Right cardiac atrium (tissue), 5 donors: ENCODE results near the gene AIG1. TPM values are rescaled to one million over a fixed set of nuclear protein-coding genes. Genes with fewer than 3 reads are reported as not detected.
"Not testable (repeated sequence)": the region's sequence is repeated elsewhere in the genome, so short reads cannot be mapped to it uniquely, and the experiment has no call there.

ENCODE experiments used
- ATAC-seq, 2 donors: fragments of 200-7000 bp; cut with Tn5 transposase; one replicate each; pipeline versions ENCODE4 v1.8.0 to v1.9.1; 2020; ENCODE audit warnings: moderate library complexity in 2 of 2, mild to moderate bottlenecking in 1 of 2
- DNase-seq, 3 donors: peaks; one replicate each; pipeline ENCODE4 v3.0.0-alpha.2; 2020
- H3K27ac ChIP-seq: one replicate; pipeline ENCODE4 v1.5.1; 2013; ENCODE audit warnings: mild to moderate bottlenecking, low read length, control low read depth, moderate library complexity
- H3K27me3 ChIP-seq: one replicate; pipeline ENCODE4 v1.6.1; 2013; ENCODE audit not compliant: control insufficient read depth, insufficient read depth
- H3K4me1 ChIP-seq: one replicate; pipeline ENCODE4 v1.6.1; 2013; ENCODE audit warnings: low read length; ENCODE audit not compliant: control insufficient read depth, insufficient read depth
- H3K4me3 ChIP-seq: one replicate; pipeline ENCODE4 v1.5.1; 2013; ENCODE audit warnings: low read length, control low read depth
- H3K9me3 ChIP-seq: one replicate; pipeline ENCODE4 v1.6.1; 2013; ENCODE audit warnings: low read length; ENCODE audit not compliant: control insufficient read depth
- WGBS: extraction: QIAGEN DNeasy Blood & Tissue Kit; methylation state at CpG from one replicate; pipeline ENCODE4 v1.1.7; 2013; 5-methylcytosine and 5-hydroxymethylcytosine counted together
- intact Hi-C, 4 donors: fragments of 100-400 bp; cut with DNase I; formaldehyde crosslinking; loops; one replicate each; pipeline versions ENCODE4 v1.11.0 to v1.14.0; 2022 to 2023
- polyA plus RNA-seq: library from polyadenylated mRNA; stranded (reverse); fragments of 200-250 nt; gene quantifications from one replicate; pipeline ENCODE4 v1.2.3, GENCODE V29; 2013
- total RNA-seq, 4 donors: library from RNA; stranded (reverse); fragmentation: NEBNext Ultra II Directional; extraction: Animal tissue kit (Norgen Biotek cat#: 25700); gene quantifications; one replicate each; pipeline ENCODE4 v1.2.1, GENCODE V29; 2021
- donor health status: healthy with polysubstance abuse.
- donor health status: DM: no; HTN: yes; CAD: no.
- donor health status: DM: no; HTN: no; CAD: no.
- donor health status: DM: no; HTN: yes; CAD: no; lungs with severe emphysema.
- donor health status: DM: yes; HTN: yes; CAD: no.

The AIG1 gene
- total and polyA plus RNA-seq, 5 donors: 44.4 to 69.8 (median 51.9) TPM

GRCh38 chr6:143236151-143236798 is 175.6 kb downstream of the AIG1 start:
- 89% methylated on average over 16 of the region's 16 CpGs for WGBS
- H3K4me1 ChIP-seq: no peaks in the 10 kb centered on the region
- ATAC-seq: no peak
- no peak overlapping the region for H3K27ac ChIP-seq
- H3K9me3 ChIP-seq: no peaks in the 10 kb centered on the region
- H3K27me3 ChIP-seq: no peaks in the 10 kb centered on the region
- DNase-seq: no peak
- intact Hi-C loops: no loop called here
- no peak overlapping the region for H3K4me3 ChIP-seq

- Histone ChIP-seq H3K27ac (no peak overlapping the region), H3K4me1 (no peaks in the 10 kb centered on the region), H3K4me3 (no peak overlapping the region), H3K27me3 (no peaks in the 10 kb centered on the region), H3K9me3 (no peaks in the 10 kb centered on the region)
- no peak for DNase-seq
- no peak for ATAC-seq
- intact Hi-C loops: no loop called here
- WGBS: 87% methylated on average over 1 of the region's 1 CpG
Observed at GRCh38 chr6:143238306-143238705, 177.6 kb downstream of the AIG1 start.

GRCh38 chr6:143241111-143241510 is 180.4 kb downstream of the AIG1 start:
- ATAC-seq: peak; percentile 21 to 72
- intact Hi-C loops: no loop called here
- H3K4me3 ChIP-seq: no peak overlapping the region
- no peaks in the 10 kb centered on the region for H3K9me3 ChIP-seq
- no peaks in the 10 kb centered on the region for H3K4me1 ChIP-seq
- H3K27ac ChIP-seq: no peak overlapping the region
- 70% methylated on average over 4 of the region's 4 CpGs for WGBS
- no peaks in the 10 kb centered on the region for H3K27me3 ChIP-seq
- peak in 1 of 3 donors; percentile 16 for DNase-seq

GRCh38 chr6:143241911-143242310 is 181.2 kb downstream of the AIG1 start:
- DNase-seq (no peak), ATAC-seq (peak; percentile 39 to 40)
- Histone ChIP-seq H3K9me3 (no peaks in the 10 kb centered on the region), H3K27ac (no peak overlapping the region), H3K4me3 (no peak overlapping the region), H3K4me1 (no peaks in the 10 kb centered on the region), H3K27me3 (no peaks in the 10 kb centered on the region)
- 69% methylated on average over 5 of the region's 5 CpGs for WGBS
- intact Hi-C loops: no loop called here

GRCh38 chr6:143243786-143244185 is 183.1 kb downstream of the AIG1 start:
- Histone ChIP-seq H3K9me3 (no peaks in the 10 kb centered on the region), H3K4me3 (no peak overlapping the region), H3K27me3 (no peaks in the 10 kb centered on the region), H3K27ac (no peak overlapping the region), H3K4me1 (no peaks in the 10 kb centered on the region)
- 100% methylated on average over 1 of the region's 1 CpG for WGBS
- DNase-seq (no peak), ATAC-seq (no peak)
- intact Hi-C loops: no loop called here

- DNase-seq (no peak), ATAC-seq (no peak)
- WGBS: 90% methylated on average over 6 of the region's 6 CpGs
- no peak overlapping the region for H3K27ac ChIP-seq
- no peaks in the 10 kb centered on the region for H3K27me3 ChIP-seq
- H3K9me3 ChIP-seq: no peaks in the 10 kb centered on the region
- intact Hi-C loops: no loop called here
- no peak overlapping the region for H3K4me3 ChIP-seq
- H3K4me1 ChIP-seq: no peaks in the 10 kb centered on the region
Observed at GRCh38 chr6:143245656-143246055, 185.0 kb downstream of the AIG1 start.

GRCh38 chr6:143246166-143246775 is 185.6 kb downstream of the AIG1 start:
- ATAC-seq, H3K27me3 ChIP-seq, H3K4me3 ChIP-seq, H3K4me1 ChIP-seq, H3K27ac ChIP-seq, H3K9me3 ChIP-seq, DNase-seq, intact Hi-C loops: not testable (repeated sequence)
- WGBS: 92% methylated on average over 4 of the region's 4 CpGs

GRCh38 chr6:143247586-143247985 is 186.9 kb downstream of the AIG1 start:
- Histone ChIP-seq H3K27ac (no peak overlapping the region), H3K9me3 (no peaks in the 10 kb centered on the region), H3K4me1 (no peaks in the 10 kb centered on the region), H3K4me3 (no peak overlapping the region), H3K27me3 (no peaks in the 10 kb centered on the region)
- ATAC-seq: no peak
- intact Hi-C loops: no loop called here
- DNase-seq: no peak
- 53% methylated on average over 3 of the region's 3 CpGs for WGBS

- 90% methylated on average over 4 of the region's 4 CpGs for WGBS
- intact Hi-C loops: no loop called here
- DNase-seq (no peak), ATAC-seq (no peak)
- H3K4me3 ChIP-seq: no peak overlapping the region
- no peaks in the 10 kb centered on the region for H3K27me3 ChIP-seq
- H3K4me1 ChIP-seq: no peaks in the 10 kb centered on the region
- no peaks in the 10 kb centered on the region for H3K9me3 ChIP-seq
- no peak overlapping the region for H3K27ac ChIP-seq
Observed at GRCh38 chr6:143248359-143248758, 187.7 kb downstream of the AIG1 start.

GRCh38 chr6:143251288-143251687 is 190.6 kb downstream of the AIG1 start:
- DNase-seq: no peak
- no peak for ATAC-seq
- intact Hi-C loops: no loop called here
- no peak overlapping the region for H3K27ac ChIP-seq
- H3K4me1 ChIP-seq: no peaks in the 10 kb centered on the region
- WGBS: 97% methylated on average over 4 of the region's 4 CpGs
- H3K4me3 ChIP-seq: no peak overlapping the region
- H3K27me3 ChIP-seq: no peaks in the 10 kb centered on the region
- no peaks in the 10 kb centered on the region for H3K9me3 ChIP-seq

GRCh38 chr6:143252961-143253360 is 192.3 kb downstream of the AIG1 start:
- 97% methylated on average over 6 of the region's 6 CpGs for WGBS
- Histone ChIP-seq H3K27ac (no peak overlapping the region), H3K4me3 (no peak overlapping the region)

More at GRCh38 chr6:143252961-143253360, 192.3 kb downstream of the AIG1 start:
- ATAC-seq (no peak), DNase-seq (no peak)
- H3K27me3 ChIP-seq: no peaks in the 10 kb centered on the region
- H3K4me1 ChIP-seq: no peaks in the 10 kb centered on the region
- intact Hi-C loops: no loop called here
- H3K9me3 ChIP-seq: no peaks in the 10 kb centered on the region
